Activated CD4-positive, alpha-beta T cell treated with anti-CD3 and anti-CD28 coated beads for 48 hours (primary cell): ENCODE results near the gene MROH2A.
"Not testable (repeated sequence)": the region's sequence is repeated elsewhere in the genome, so short reads cannot be mapped to it uniquely, and the experiment has no call there.

Source experiments
- DNase-seq: peaks from one replicate; pipeline ENCODE4 v3.0.0-alpha.2; 2020

The MROH2A gene, protein sequence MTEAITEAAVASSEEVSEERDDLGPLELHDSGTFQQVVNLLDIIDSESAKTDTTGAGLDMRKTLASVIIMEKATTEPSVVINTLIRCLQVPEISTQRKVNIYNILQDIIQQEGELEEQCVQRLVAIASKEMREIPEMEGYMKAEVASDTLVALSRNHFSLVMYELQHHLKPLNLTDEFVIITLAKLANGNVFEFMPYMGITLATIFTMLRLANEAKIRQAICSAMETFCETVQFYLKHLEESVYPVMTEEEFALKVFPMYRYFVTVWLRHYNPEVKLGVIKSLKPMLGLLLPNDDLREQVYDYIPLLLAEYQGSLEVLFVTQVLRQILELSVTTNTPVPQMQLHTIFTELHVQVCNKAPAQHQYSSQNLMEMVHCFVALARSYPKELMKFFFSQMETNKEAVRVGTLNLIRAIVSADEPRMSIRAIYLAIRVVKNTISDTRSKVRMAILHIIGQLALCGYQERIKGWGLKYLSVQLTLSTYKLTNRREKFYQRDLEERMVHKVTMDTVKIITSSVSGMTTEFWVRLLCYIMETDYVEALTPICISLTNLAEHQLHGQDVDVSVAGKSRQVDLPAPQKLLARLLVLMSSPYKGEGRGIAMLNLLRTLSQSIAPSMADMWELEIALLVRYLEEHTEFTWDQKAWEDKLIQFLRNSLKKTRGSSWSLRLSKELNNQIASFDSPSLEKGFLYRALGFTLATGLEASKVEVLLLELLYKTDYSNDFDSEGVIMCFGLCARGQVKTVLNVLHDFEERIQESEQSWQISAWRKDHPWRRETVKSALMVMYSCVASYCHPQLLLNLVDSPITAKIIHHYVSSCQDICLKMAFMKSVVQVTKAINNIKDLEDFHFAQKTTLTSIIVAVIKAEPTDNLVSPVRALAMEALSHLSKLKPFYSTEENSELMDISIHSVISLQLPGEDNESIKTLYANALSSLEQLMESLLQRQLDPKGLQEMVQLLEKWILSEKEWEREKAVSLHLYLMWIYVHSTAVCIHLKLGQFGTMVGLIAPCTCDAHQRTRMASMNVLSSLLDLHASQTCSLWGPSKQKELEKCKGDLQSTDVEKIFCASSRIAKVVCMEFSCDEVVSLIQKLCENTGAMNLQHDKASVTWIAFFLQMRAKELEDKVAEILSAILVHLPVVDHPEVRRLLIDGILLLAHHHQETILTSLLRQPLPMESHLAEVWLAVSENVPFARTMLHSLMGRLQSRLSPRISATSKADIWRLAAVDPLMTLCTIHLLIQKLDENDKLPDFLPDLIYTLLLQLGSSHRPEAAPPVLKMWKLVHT (N-terminal part only)

GRCh38 chr2:233778030-233778429, at the start of gene MROH2A:
Gene MROH2A (plus strand): TSS chr2:233778330. CDS start chr2:233779359, 1,029 bp downstream.
- DNase-seq = no peak

- no peak for DNase-seq
These were observed 49.3 kb upstream of the MROH2A start, which contains the start of gene UGT1A3 for GRCh38 chr2:233728723-233729301. Gene UGT1A3 (plus strand): TSS chr2:233729042. CDS start chr2:233729127, 85 bp downstream.

- DNase-seq = not testable (repeated sequence)
These were observed 41.1 kb upstream of the MROH2A start for GRCh38 chr2:233736868-233737653.

GRCh38 chr2:233740870-233741269, 37.3 kb upstream of the MROH2A start:
- no peak for DNase-seq

GRCh38 chr2:233743464-233744259, 34.5 kb upstream of the MROH2A start:
- no peak for DNase-seq

- no peak for DNase-seq
These were observed 32.9 kb upstream of the MROH2A start for GRCh38 chr2:233745073-233745755.

DNA sequence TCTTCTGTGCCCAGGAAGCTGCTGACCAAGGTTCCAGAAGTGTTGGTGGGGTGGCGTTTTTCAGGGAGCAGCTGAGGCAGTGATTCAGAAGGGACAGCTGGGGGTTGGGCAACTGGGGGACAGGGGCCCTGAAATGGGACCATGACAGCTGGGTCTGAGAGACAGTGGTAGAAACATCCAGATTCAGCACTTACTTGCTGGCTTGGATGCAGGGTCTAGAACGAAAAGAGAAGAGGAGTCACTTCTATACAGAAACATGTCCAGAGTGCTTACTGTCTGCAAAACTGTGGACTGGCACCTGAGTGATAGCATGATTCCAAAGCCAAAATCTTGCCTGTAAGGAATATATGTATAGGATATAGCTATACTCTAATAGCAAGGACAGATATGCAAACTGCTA, 32.3 kb upstream of the MROH2A start:
- DNase-seq = not testable (repeated sequence)

DNA sequence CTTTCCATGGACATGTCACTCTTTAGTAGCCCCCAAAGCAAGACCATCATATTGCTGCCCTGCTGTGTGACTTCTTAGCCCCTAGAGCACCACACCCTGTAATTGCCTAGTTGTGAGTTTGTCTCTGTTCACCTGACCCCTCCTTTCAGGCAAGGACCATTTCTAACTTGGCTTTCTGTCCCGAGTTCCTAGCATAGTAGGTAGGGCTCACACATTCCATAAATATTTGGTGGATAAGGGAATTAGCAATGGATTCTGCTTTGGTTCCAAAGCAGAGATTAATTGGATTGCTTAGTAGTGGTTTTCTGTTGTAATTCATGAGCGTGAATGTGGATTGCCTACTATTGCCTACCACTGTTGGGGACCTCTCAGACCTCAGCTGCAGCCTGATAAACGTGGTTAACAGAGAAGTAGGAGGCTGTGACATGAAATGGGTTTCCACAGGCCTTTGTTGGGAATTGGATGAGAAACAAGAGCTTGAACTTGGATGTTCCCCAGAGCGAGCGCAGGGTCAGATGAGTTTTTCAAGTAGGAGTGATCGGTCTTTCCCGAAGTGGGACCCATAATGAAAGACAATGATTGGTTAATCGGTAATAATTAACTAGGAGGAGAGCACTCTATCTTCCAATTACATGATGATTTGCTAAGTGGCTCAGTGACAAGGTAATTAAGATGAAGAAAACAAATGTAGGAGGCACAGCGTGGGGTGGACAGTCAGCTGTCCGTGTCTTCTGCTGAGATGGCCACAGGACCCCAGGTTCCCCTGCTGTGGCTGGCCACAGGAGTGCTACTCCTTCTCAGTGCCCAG, 31.5 kb upstream of the MROH2A start:
- DNase-seq = no peak

DNA sequence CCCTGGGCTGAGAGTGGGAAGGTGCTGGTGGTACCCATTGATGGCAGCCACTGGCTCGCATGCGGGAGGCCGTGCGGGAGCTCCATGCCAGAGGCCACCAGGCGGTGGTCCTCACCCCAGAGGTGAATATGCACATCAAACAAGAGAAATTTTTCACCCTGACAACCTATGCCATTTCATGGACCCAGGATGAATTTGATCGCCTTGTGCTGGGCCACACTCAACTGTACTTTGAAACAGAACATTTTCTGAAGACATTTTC, 30.9 kb upstream of the MROH2A start:
- DNase-seq = no peak

GRCh38 chr2:233750689-233751088, 27.4 kb upstream of the MROH2A start:
- not testable (repeated sequence) for DNase-seq

DNA sequence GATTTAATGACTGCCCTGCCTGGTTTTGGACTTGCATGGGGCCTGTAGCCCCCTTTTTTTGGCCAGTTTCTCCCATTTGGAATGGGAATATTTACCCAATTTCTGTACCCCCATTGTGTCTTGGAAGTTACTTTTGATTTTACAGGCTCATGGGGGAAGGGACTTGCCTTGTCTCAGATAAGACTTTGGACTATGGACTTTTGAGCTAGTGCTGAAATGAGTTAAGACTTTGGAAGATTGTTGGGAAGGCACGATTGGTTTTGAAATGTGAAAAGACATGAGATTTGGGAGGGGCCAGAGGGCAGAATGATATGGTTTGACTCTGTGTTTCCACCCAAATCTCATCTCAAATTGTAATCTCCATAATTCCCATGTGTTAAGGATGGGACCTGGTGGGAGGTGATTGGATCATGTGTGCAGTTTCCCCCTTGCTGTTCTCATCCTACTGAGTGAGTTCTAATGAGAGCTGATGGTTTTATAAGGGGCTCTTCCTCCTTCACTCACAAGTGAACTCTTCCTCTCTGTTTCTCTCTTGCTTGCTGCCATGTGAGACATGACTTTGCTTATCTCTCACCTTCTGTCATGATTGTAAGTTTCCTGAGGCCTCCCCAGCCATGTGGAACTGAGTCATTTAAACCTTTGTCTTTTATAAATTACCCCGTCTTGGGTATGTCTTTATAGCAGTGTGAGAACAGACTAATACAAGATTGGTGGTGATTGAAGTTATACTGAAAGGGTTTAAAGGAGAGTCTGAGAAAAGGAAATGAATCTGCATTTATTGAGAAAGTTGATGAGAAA, 26.7 kb upstream of the MROH2A start:
- not testable (repeated sequence) for DNase-seq

DNA sequence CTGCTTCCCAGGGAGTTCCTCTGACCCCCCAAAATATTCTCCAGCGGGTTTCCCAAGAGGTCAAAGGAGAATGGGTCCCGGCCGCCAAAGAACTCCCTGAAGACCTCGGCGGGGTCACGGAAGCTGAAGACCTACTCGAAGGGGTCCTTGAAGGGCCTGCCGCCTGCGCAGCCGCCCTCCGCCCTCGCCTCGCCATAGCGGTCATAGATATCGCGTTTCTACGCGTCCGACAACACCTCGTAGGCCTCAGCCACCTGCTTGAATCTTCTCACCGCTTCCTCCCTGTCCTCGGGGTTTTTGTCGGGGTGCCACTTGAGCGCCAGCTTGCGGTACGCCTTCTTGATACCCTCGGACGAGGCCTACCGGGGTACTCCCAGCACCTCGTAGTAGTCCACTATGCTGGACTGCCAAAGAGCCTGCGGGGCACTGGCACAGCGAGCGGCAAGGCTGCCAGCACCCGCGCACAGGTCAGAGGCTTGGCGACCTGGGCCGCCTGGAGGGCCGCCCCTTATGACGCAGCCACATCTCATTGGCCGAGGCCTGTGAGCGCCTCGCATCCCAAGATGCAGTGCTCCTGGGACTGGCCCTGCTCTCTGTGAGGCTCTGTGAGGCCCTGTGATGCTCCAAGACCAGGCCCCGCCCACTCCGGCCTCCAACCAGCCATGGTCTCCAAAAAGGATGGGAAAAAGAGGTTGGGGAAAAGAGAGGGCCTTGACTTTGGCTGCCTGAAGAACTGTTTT, 23.1 kb upstream of the MROH2A start:
- DNase-seq = no peak

DNA sequence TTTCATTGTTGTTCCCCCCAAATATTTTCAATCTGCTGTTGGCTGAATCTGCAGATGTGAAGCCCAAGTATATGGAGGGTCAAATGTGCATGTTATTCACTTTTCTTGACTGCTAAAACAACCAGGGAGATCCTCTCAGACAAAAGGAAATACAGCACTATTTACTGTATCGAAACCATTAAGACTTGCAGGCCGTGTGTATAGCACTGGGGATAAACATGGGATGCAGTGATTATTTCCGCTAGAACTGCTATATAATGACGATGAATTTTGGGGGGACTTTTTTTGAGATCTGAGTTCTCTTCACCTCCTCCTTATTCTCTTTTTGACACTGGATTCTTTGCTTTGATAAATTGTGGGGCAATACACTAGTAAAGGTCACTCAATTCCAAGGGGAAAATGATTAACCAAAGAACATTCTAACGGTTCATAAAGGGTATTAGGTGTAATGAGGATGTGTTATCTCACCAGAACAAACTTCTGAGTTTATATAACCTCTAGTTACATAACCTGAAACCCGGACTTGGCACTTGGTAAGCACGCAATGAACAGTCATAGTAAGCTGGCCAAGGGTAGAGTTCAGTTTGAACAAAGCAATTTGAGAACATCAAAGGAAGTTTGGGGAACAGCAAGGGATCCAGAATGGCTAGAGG, 21.6 kb upstream of the MROH2A start:
- no peak for DNase-seq

GRCh38 chr2:233758141-233758540, 20.0 kb upstream of the MROH2A start:
- DNase-seq = no peak

- DNase-seq = no peak
These were observed 19.3 kb upstream of the MROH2A start for GRCh38 chr2:233758849-233759248.

- DNase-seq = no peak
These were observed 18.1 kb upstream of the MROH2A start, which contains the start of gene UGT1A1 for GRCh38 chr2:233760043-233760442. Gene UGT1A1 (plus strand): TSS chr2:233760270. CDS start chr2:233760288, 18 bp downstream.
